Osteoblast (primary cell): ENCODE measurements around the gene SAMD9. TPM values are rescaled to one million over a fixed set of nuclear protein-coding genes. Genes with fewer than 3 reads are reported as not detected.

Experiments used
- DNase-seq: peaks from one replicate; pipeline ENCODE4 v3.0.0; 2011; ENCODE audit warnings: low spot score, mixed read lengths; ENCODE audit not compliant: insufficient read length; ENCODE audit errors: missing footprints
- H2AFZ ChIP-seq: 2 replicates; pipeline ENCODE4 v1.6.0; 2011; ENCODE audit warnings: mild to moderate bottlenecking, low read length
- H3K27ac ChIP-seq: 2 replicates; pipeline ENCODE4 v1.5.1; 2011; ENCODE audit warnings: mild to moderate bottlenecking, low read depth, low read length, moderate library complexity
- H3K27me3 ChIP-seq: 2 replicates; pipeline ENCODE4 v1.6.0; 2012; ENCODE audit warnings: mild to moderate bottlenecking, control low read depth, inconsistent platforms, low read length, moderate library complexity; ENCODE audit not compliant: insufficient read depth
- H3K36me3 ChIP-seq: 2 replicates; pipeline ENCODE4 v1.5.1; 2011; ENCODE audit warnings: mild to moderate bottlenecking, low read length, control low read depth, moderate library complexity; ENCODE audit not compliant: insufficient read depth
- H3K4me1 ChIP-seq: 2 replicates; pipeline ENCODE4 v1.5.1; 2011; ENCODE audit warnings: mild to moderate bottlenecking, low read length, control low read depth, moderate library complexity; ENCODE audit not compliant: insufficient read depth
- H3K4me2 ChIP-seq: 2 replicates; pipeline ENCODE4 v1.6.0; 2011; ENCODE audit warnings: mild to moderate bottlenecking, low read length; ENCODE audit not compliant: insufficient read depth
- H3K4me3 ChIP-seq: fragments of 200-600 bp; sonication (generic); 3 replicates; pipeline ENCODE4 v1.5.1; 2012; ENCODE audit warnings: mild to moderate bottlenecking, low read length, inconsistent platforms; ENCODE audit not compliant: insufficient read depth
- H3K79me2 ChIP-seq: 2 replicates; pipeline ENCODE4 v1.6.0; 2012; ENCODE audit warnings: mild to moderate bottlenecking, low read length, control low read depth, inconsistent platforms; ENCODE audit not compliant: insufficient read depth
- H3K9me3 ChIP-seq: 2 replicates; pipeline ENCODE4 v1.5.1; 2011; ENCODE audit warnings: low read depth, low read length, control low read depth
- H4K20me1 ChIP-seq: 2 replicates; pipeline ENCODE4 v1.6.0; 2012; ENCODE audit warnings: mild to moderate bottlenecking, low read length, control low read depth; ENCODE audit not compliant: insufficient read depth
- total RNA-seq: library from RNA; depleted of rRNA; stranded (reverse); fragments of >200 nt; gene quantifications from 2 replicates; pipeline ENCODE4 v1.2.3, GENCODE V29; 2012
- TF ChIP-seq, protein P1 (sequence below): IDR thresholded peaks from 2 replicates; pipeline ENCODE4 v1.5.1; 2011; ENCODE audit warnings: mild to moderate bottlenecking, low read depth, low read length, moderate library complexity; ENCODE audit errors: extremely low read depth

SAMD9 gene
- total RNA-seq = 29.3 and 30.4 TPM in 2 replicates

DNA sequence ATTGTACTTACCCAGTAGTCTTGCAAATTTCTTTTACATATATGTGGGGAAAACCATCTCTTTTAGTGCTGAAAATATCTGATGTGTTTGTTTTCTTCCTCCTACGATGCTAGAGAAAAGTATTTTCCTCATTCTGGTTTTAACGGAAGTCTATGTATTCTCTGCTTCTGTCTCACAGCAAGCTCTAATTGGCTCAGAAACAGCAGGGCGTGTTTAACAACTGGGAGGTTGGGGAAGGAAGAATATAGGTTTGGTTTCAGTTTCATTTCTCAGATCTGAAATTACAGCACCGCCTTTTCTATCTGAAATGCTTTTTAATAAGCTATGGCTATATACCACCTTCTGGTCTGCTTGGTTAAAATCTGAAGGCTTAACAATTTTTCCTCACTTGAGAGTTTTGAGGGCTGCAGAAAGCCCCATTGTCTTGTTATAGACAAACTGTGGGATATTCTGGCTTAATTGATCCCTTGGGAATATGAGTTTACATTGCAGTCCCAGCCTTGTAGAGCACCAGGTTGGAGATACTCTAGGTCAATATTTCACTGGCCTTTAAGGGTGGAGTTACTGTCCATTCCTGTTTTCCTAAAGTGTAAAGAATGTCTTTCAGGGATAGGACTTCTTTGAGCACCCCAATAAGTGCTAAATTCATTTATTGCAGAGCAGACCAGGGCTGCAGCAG, at the start of gene SAMD9:
Gene SAMD9 (minus strand): TSS at position 128 of the 679 bp plus-strand sequence. CDS start 11,882 bp downstream, outside the sequence.
- peak within 1 kb of the TSS; percentile 75 for H3K27ac ChIP-seq

GRCh38 chr7:93165447-93165846, 47.7 kb upstream of the SAMD9 start:
- no peak overlapping the region for H3K27ac ChIP-seq
- TF ChIP-seq, protein P1, sequence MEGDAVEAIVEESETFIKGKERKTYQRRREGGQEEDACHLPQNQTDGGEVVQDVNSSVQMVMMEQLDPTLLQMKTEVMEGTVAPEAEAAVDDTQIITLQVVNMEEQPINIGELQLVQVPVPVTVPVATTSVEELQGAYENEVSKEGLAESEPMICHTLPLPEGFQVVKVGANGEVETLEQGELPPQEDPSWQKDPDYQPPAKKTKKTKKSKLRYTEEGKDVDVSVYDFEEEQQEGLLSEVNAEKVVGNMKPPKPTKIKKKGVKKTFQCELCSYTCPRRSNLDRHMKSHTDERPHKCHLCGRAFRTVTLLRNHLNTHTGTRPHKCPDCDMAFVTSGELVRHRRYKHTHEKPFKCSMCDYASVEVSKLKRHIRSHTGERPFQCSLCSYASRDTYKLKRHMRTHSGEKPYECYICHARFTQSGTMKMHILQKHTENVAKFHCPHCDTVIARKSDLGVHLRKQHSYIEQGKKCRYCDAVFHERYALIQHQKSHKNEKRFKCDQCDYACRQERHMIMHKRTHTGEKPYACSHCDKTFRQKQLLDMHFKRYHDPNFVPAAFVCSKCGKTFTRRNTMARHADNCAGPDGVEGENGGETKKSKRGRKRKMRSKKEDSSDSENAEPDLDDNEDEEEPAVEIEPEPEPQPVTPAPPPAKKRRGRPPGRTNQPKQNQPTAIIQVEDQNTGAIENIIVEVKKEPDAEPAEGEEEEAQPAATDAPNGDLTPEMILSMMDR = no peak
- no peaks in the 10 kb centered on the region for H4K20me1 ChIP-seq
- H3K4me2 ChIP-seq = peak overlapping the region; percentile 40
- DNase-seq = no peak
- H2AFZ ChIP-seq = no peak overlapping the region
- no peaks in the 10 kb centered on the region for H3K4me1 ChIP-seq
- no peak overlapping the region for H3K4me3 ChIP-seq
- H3K79me2 ChIP-seq = no peaks in the 10 kb centered on the region
- H3K9me3 ChIP-seq = no peaks in the 10 kb centered on the region
- no peaks in the 10 kb centered on the region for H3K36me3 ChIP-seq
- no peaks in the 10 kb centered on the region for H3K27me3 ChIP-seq

More for the DNA sequence above, at the start of gene SAMD9:
- peak; percentile 39 for DNase-seq
- TF ChIP-seq, protein P1 = no peak
- peak within 1 kb of the TSS; percentile 68 for H3K4me3 ChIP-seq
- H3K9me3 ChIP-seq = no peaks in the 10 kb centered on the region
- peak within 1 kb of the TSS; percentile 77 for H2AFZ ChIP-seq
- no peaks in the 10 kb centered on the region for H3K36me3 ChIP-seq
- H3K4me1 ChIP-seq = peaks cover 27% of the 10 kb centered on the region
- H3K4me2 ChIP-seq = peak within 1 kb of the TSS; percentile 80
- H4K20me1 ChIP-seq = no peaks in the 10 kb centered on the region
- H3K79me2 ChIP-seq = peaks cover 9% of the 10 kb centered on the region
- H3K27me3 ChIP-seq = no peaks in the 10 kb centered on the region

- no peaks in the 10 kb centered on the region for H3K27me3 ChIP-seq
- H3K4me1 ChIP-seq = no peaks in the 10 kb centered on the region
- H3K36me3 ChIP-seq = no peaks in the 10 kb centered on the region
- H4K20me1 ChIP-seq = no peaks in the 10 kb centered on the region
- no peak overlapping the region for H3K4me3 ChIP-seq
- DNase-seq = no peak
- H2AFZ ChIP-seq = no peak overlapping the region
- no peak overlapping the region for H3K4me2 ChIP-seq
- TF ChIP-seq, protein P1 = no peak
- no peaks in the 10 kb centered on the region for H3K9me3 ChIP-seq
- no peak overlapping the region for H3K27ac ChIP-seq
- H3K79me2 ChIP-seq = no peaks in the 10 kb centered on the region
These were observed 47.0 kb upstream of the SAMD9 start for GRCh38 chr7:93164766-93165165.

- Histone ChIP-seq H3K4me2 (no peak overlapping the region), H4K20me1 (no peaks in the 10 kb centered on the region), H3K27ac (no peak overlapping the region), H3K27me3 (no peaks in the 10 kb centered on the region), H3K9me3 (peaks cover 4% of the 10 kb centered on the region), H3K36me3 (no peaks in the 10 kb centered on the region), H2AFZ (no peak overlapping the region), H3K79me2 (no peaks in the 10 kb centered on the region), H3K4me1 (no peaks in the 10 kb centered on the region), H3K4me3 (no peak overlapping the region)
- no peak for DNase-seq
- TF ChIP-seq, protein P1 = no peak
These were observed 43.5 kb upstream of the SAMD9 start for GRCh38 chr7:93161181-93161762.
